H1 (cell line): ENCODE data around the gene GALNT5. TPM values are rescaled to one million over a fixed set of nuclear protein-coding genes. Genes with fewer than 3 reads are reported as not detected.
A peak's percentile ranks its signal among the peaks of the same experiment; 100 is the strongest.

Experiments
- CTCF ChIA-PET: fragments of 300-600 bp; sonication (Branson Sonifier 250); formaldehyde crosslinking; loops from one replicate; lab custom pipeline; 2021; ENCODE audit not compliant: partially characterized antibody; lab: Charles Lee
- POLR2A ChIA-PET: fragments of 300-600 bp; sonication (Branson Sonifier 250); formaldehyde crosslinking; loops from one replicate; lab custom pipeline; 2021; ENCODE audit warnings: inconsistent platforms; ENCODE audit not compliant: partially characterized antibody; lab: Charles Lee
- DNase-seq, 2 experiments: peaks; one replicate each; pipeline versions ENCODE4 v3.0.0 to v3.0.0-alpha.2; 2010 to 2022; ENCODE audit warnings: low spot score in 2 of 2, low read depth in 1 of 2, mixed read lengths in 1 of 2
- FAIRE-seq: peaks from 2 replicates; lab custom pipeline; 2011; peaks lifted over from hg19 to GRCh38; lab: Jason Lieb, UNC
- H2AFZ ChIP-seq: 2 replicates; pipeline ENCODE4 v1.8.1; 2012; ENCODE audit warnings: low read length, inconsistent platforms
- H2AK5ac ChIP-seq: 2 replicates; pipeline ENCODE4 v1.6.1; 2013; ENCODE audit warnings: low read depth, low read length
- H2BK120ac ChIP-seq: replicated peaks from 2 replicates; pipeline ENCODE3; 2013; ENCODE audit warnings: low read depth, low read length, inconsistent platforms
- H2BK12ac ChIP-seq: 2 replicates; pipeline ENCODE4 v1.6.1; 2013; ENCODE audit warnings: low read depth, low read length
- H2BK15ac ChIP-seq: 2 replicates; pipeline ENCODE4 v1.6.1; 2013; ENCODE audit warnings: low read length
- H2BK20ac ChIP-seq: 2 replicates; pipeline ENCODE4 v1.6.1; 2013; ENCODE audit warnings: low read length
- H2BK5ac ChIP-seq: 2 replicates; pipeline ENCODE4 v1.6.1; 2013; ENCODE audit warnings: low read depth, low read length
- H3K14ac ChIP-seq: 2 replicates; pipeline ENCODE4 v1.6.1; 2013; ENCODE audit warnings: inconsistent platforms; ENCODE audit not compliant: insufficient read length
- H3K18ac ChIP-seq: 2 replicates; pipeline ENCODE4 v1.6.1; 2013; ENCODE audit warnings: low read length; ENCODE audit errors: extremely low read depth
- H3K23ac ChIP-seq: 2 replicates; pipeline ENCODE4 v1.6.1; 2013; ENCODE audit warnings: inconsistent platforms; ENCODE audit not compliant: insufficient read length
- H3K23me2 ChIP-seq: 2 replicates; pipeline ENCODE4 v1.6.1; 2013; ENCODE audit warnings: low read depth, low read length
- H3K27ac ChIP-seq: 2 replicates; pipeline ENCODE4 v1.6.1; 2011; ENCODE audit warnings: low read depth, low read length, inconsistent platforms
- H3K27me3 ChIP-seq, 4 experiments: replicated peaks in 1 of 4; 1 replicate in 1 of 4; 2 replicates in 3 of 4; pipeline versions ENCODE4 v1.6.1 to v1.8.1; 2011 to 2013; ENCODE audit warnings: low read length in 3 of 4, mild to moderate bottlenecking in 3 of 4, inconsistent platforms in 2 of 4, mixed read lengths in 2 of 4, moderate library complexity in 1 of 4; ENCODE audit not compliant: control insufficient read depth in 3 of 4, insufficient read depth in 3 of 4; ENCODE audit errors: extremely low read depth in 1 of 4
- H3K36me3 ChIP-seq, 4 experiments: 2 replicates each; pipeline versions ENCODE4 v1.6.1 to v1.8.1; 2011 to 2013; ENCODE audit warnings: mild to moderate bottlenecking in 4 of 4, low read length in 3 of 4, moderate library complexity in 2 of 4, control low read depth in 1 of 4, inconsistent platforms in 1 of 4; ENCODE audit not compliant: insufficient read depth in 4 of 4, control insufficient read depth in 2 of 4
- H3K4ac ChIP-seq: replicated peaks from 2 replicates; pipeline ENCODE3; 2013; ENCODE audit warnings: low read length, low read depth, mixed read lengths, inconsistent platforms; ENCODE audit not compliant: insufficient read length
- H3K4me1 ChIP-seq, 4 experiments: replicated peaks in 1 of 4; 1 replicate in 1 of 4; 2 replicates in 3 of 4; pipeline versions ENCODE4 v1.6.1 to v1.8.1; 2011 to 2013; ENCODE audit warnings: low read length in 3 of 4, inconsistent platforms in 2 of 4, mixed read lengths in 1 of 4; ENCODE audit not compliant: insufficient read depth in 4 of 4, control insufficient read depth in 3 of 4
- H3K4me2 ChIP-seq, 2 experiments: 2 replicates each; pipeline versions ENCODE4 v1.6.1 to v1.8.1; 2011 to 2013; ENCODE audit warnings: low read depth in 2 of 2, low read length in 2 of 2, control low read depth in 1 of 2, inconsistent platforms in 1 of 2, mild to moderate bottlenecking in 1 of 2; ENCODE audit not compliant: insufficient read depth in 1 of 2
- H3K4me3 ChIP-seq, 4 experiments: fragments of 200-600, 300-600 bp in 1 of 4; sonication (generic), shearing (Covaris generic), sonication (Bioruptor Twin) in 1 of 4; 2 replicates each; pipeline versions ENCODE4 v1.5.1 to v1.8.1; 2011 to 2016; ENCODE audit warnings: low read length in 4 of 4, low read depth in 3 of 4, control low read depth in 2 of 4, inconsistent platforms in 2 of 4, mild to moderate bottlenecking in 2 of 4, mixed read lengths in 1 of 4, moderate library complexity in 1 of 4; ENCODE audit not compliant: insufficient read depth in 2 of 4; ENCODE audit errors: extremely low read depth in 1 of 4
- H3K56ac ChIP-seq: replicated peaks from 2 replicates; pipeline ENCODE3; 2013; ENCODE audit warnings: low read depth, mild to moderate bottlenecking, mixed read lengths, low read length, inconsistent platforms; ENCODE audit not compliant: insufficient read length
- H3K79me1 ChIP-seq: 2 replicates; pipeline ENCODE4 v1.6.1; 2013; ENCODE audit warnings: low read depth, low read length, control low read depth
- H3K79me2 ChIP-seq, 2 experiments: 2 replicates each; pipeline versions ENCODE4 v1.6.1 to v1.8.1; 2012 to 2013; ENCODE audit warnings: low read length in 2 of 2, mild to moderate bottlenecking in 2 of 2, inconsistent platforms in 1 of 2; ENCODE audit not compliant: insufficient read depth in 2 of 2, control insufficient read depth in 1 of 2
- H3K9ac ChIP-seq, 4 experiments: replicated peaks in 1 of 4; 1 replicate in 1 of 4; 2 replicates in 3 of 4; pipeline versions ENCODE4 v1.6.1 to v1.8.1; 2011 to 2013; ENCODE audit warnings: low read depth in 3 of 4, low read length in 3 of 4, control low read depth in 2 of 4, mild to moderate bottlenecking in 2 of 4, moderate library complexity in 2 of 4, inconsistent platforms in 1 of 4; ENCODE audit errors: extremely low read depth in 1 of 4
- H3K9me3 ChIP-seq, 2 experiments: 2 replicates each; pipeline versions ENCODE4 v1.6.1 to v1.8.1; 2012 to 2013; ENCODE audit warnings: mild to moderate bottlenecking in 2 of 2, moderate library complexity in 2 of 2, control low read depth in 1 of 2, inconsistent platforms in 1 of 2, low read depth in 1 of 2, low read length in 1 of 2, mixed read lengths in 1 of 2; ENCODE audit not compliant: insufficient read depth in 2 of 2
- H4K20me1 ChIP-seq, 2 experiments: replicated peaks in 1 of 2; 2 replicates each; pipeline versions ENCODE3 to v1.8.1; 2011 to 2013; ENCODE audit warnings: inconsistent platforms in 2 of 2, low read length in 2 of 2, mild to moderate bottlenecking in 1 of 2; ENCODE audit not compliant: insufficient read depth in 2 of 2, control insufficient read depth in 1 of 2
- H4K5ac ChIP-seq: 2 replicates; pipeline ENCODE4 v1.6.1; 2013; ENCODE audit warnings: low read length, low read depth, mixed read lengths, inconsistent platforms; ENCODE audit not compliant: insufficient read length
- H4K8ac ChIP-seq: 2 replicates; pipeline ENCODE4 v1.8.0; 2013; ENCODE audit warnings: mild to moderate bottlenecking, moderate library complexity, low read length, inconsistent platforms; ENCODE audit not compliant: insufficient read depth; ENCODE audit errors: extremely low read depth
- H4K91ac ChIP-seq: replicated peaks from 2 replicates; pipeline ENCODE3; 2013; ENCODE audit warnings: low read length, mixed read lengths, inconsistent platforms; ENCODE audit not compliant: insufficient read length
- CTBP2 ChIP-seq: IDR thresholded peaks from 2 replicates; pipeline ENCODE4 v1.7.0; 2011; ENCODE audit warnings: borderline replicate concordance, mild to moderate bottlenecking, moderate library complexity, mixed read lengths, low read length; ENCODE audit not compliant: insufficient read depth, insufficient read length
- FOSL1 ChIP-seq: IDR thresholded peaks from 2 replicates; pipeline ENCODE4 v1.6.1; 2011; ENCODE audit warnings: mild to moderate bottlenecking, low read depth, low read length, moderate library complexity; ENCODE audit not compliant: insufficient read depth
- GTF2F1 ChIP-seq: IDR thresholded peaks from 2 replicates; pipeline ENCODE4 v1.6.1; 2012; ENCODE audit warnings: low read depth, low read length, improper control_type of control experiment, borderline replicate concordance
- HDAC6 ChIP-seq: IDR thresholded peaks from one replicate; pipeline ENCODE4 v1.7.1; 2012; ENCODE audit warnings: low read depth, mild to moderate bottlenecking, inconsistent platforms, low read length, moderate library complexity
- NRF1 ChIP-seq: IDR thresholded peaks from 2 replicates; pipeline ENCODE4 v1.6.1; 2011; ENCODE audit warnings: mild to moderate bottlenecking, low read depth, low read length, improper control_type of control experiment
- RFX5 ChIP-seq: IDR thresholded peaks from 2 replicates; pipeline ENCODE4 v1.6.1; 2011; ENCODE audit warnings: low read depth, low read length, improper control_type of control experiment, borderline replicate concordance
- RNF2 ChIP-seq: fragments of 200-900, 300-1000 bp; sonication (generic); IDR thresholded peaks from 2 replicates; pipeline ENCODE4 v1.7.1; 2016; ENCODE audit warnings: borderline replicate concordance, low read depth, mild to moderate bottlenecking, antibody characterized with exemption, low read length; ENCODE audit not compliant: poor library complexity, severe bottlenecking; ENCODE audit errors: missing control alignments
- SRF ChIP-seq: IDR thresholded peaks from 2 replicates; pipeline ENCODE4 v1.6.1; 2011; ENCODE audit warnings: mild to moderate bottlenecking, low read depth, low read length, moderate library complexity
- TAF1 ChIP-seq: IDR thresholded peaks from 2 replicates; pipeline ENCODE4 v1.6.1; 2011; ENCODE audit warnings: mild to moderate bottlenecking, low read depth, low read length
- TCF12 ChIP-seq: IDR thresholded peaks from 2 replicates; pipeline ENCODE4 v1.6.1; 2011; ENCODE audit warnings: low read depth, mild to moderate bottlenecking, low read length
- TEAD4 ChIP-seq: IDR thresholded peaks from 2 replicates; pipeline ENCODE4 v1.6.1; 2012; ENCODE audit warnings: low read depth, low read length, inconsistent platforms, mixed read lengths
- WGBS, 2 experiments: shearing (Covaris generic) in 1 of 2; methylation state at CpG; one replicate each; pipeline versions ENCODE4 v1.1.6 to v1.1.7; 2013 to 2015; ENCODE audit warnings: low lambda C conversion rate in 2 of 2, mixed read lengths in 2 of 2, inconsistent platforms in 1 of 2, low coverage in 1 of 2, missing lambda C conversion rate in 1 of 2; ENCODE audit not compliant: insufficient replicate concordance in 2 of 2, insufficient coverage in 1 of 2, insufficient read length in 1 of 2; ENCODE audit errors: extremely low coverage in 1 of 2, missing lambda C conversion rate in 1 of 2; 5-methylcytosine and 5-hydroxymethylcytosine counted together
- polyA plus RNA-seq, 7 experiments: library from polyadenylated mRNA; depleted of rRNA in 3 of 7; stranded (reverse) in 5 of 7; unstranded in 2 of 7; fragments of >200 nt in 5 of 7; fragments of 200-250 nt in 2 of 7; gene quantifications; 1 replicate in 5 of 7; 2 replicates in 1 of 7; 4 replicates in 1 of 7; pipeline versions ENCODE4 v1.2.1 to v1.2.3, GENCODE V29; 2011 to 2013; ENCODE audit warnings: missing spikeins in 2 of 7, mixed read lengths in 2 of 7
- total RNA-seq: library from RNA; stranded (reverse); fragmentation: NEBNext Ultra II Directional; extraction: Animal tissue kit (Norgen Biotek cat#: 25700); gene quantifications from 2 replicates; pipeline ENCODE4 v1.2.1, GENCODE V29; 2021

GALNT5 gene
- total and polyA plus RNA-seq, 2 of the 8 experiments (the other 6 are each of a cell fraction or from before 2014, with no cell fraction given) = 0.02 to 0.06 TPM

GRCh38 chr2:157265825-157266224 is 8.3 kb downstream of the GALNT5 start:
- Histone ChIP-seq H3K36me3 (no peaks in the 10 kb centered on the region), H3K9ac (no peak overlapping the region), H4K5ac (no peak overlapping the region), H4K20me1 (no peaks in the 10 kb centered on the region), H3K9me3 (no peaks in the 10 kb centered on the region), H3K18ac (no peak overlapping the region), H3K4me2 (no peak overlapping the region), H2BK5ac (no peak overlapping the region; the same call in 1 of the 2 replicates), H3K27ac (no peak overlapping the region), H3K4me1 (peaks cover 0 to 3% (median 0%) of the 10 kb centered on the region in 4 experiments; a peak in 1 of 7 replicates), H3K79me2 (no peaks in the 10 kb centered on the region), H3K23ac (no peak overlapping the region), H3K79me1 (no peaks in the 10 kb centered on the region), H2BK15ac (no peak overlapping the region), H2BK12ac (no peak overlapping the region), H2AFZ (peak overlapping the region; percentile 51; the same call in 1 of the 2 replicates), H4K8ac (no peak overlapping the region), H3K56ac (no peak overlapping the region), H3K27me3 (no peaks in the 10 kb centered on the region), H2BK120ac (no peak overlapping the region), H2AK5ac (no peak overlapping the region), H3K4ac (no peak overlapping the region), H3K14ac (no peak overlapping the region), H4K91ac (no peak overlapping the region), H3K23me2 (no peaks in the 10 kb centered on the region), H3K4me3 (no peak overlapping the region), H2BK20ac (no peak overlapping the region)
- WGBS, 2 experiments = 98% methylated on average over 4 of the region's 4 CpGs; no CpG with 5 or more reads in 1 of the 2 experiments
- FAIRE-seq = no peak
- no peak for TF ChIP-seq RFX5
- TF ChIP-seq SRF = no peak
- no peak for TF ChIP-seq NRF1
- no peak for TF ChIP-seq HDAC6
- no peak for TF ChIP-seq FOSL1
- TF ChIP-seq CTBP2 = no peak
- TF ChIP-seq GTF2F1 = no peak
- TF ChIP-seq TAF1 = no peak
- TF ChIP-seq TEAD4 = no peak
- TF ChIP-seq RNF2 = no peak
- TF ChIP-seq TCF12 = no peak
- ChIA-PET CTCF (interaction anchor here (1.1 to 1.8 kb wide), 3 partner anchors 8 to 62 kb away, joined by 3 to 6 read pairs (median 3); partner anchors contain the start of gene GALNT5), POLR2A (no interaction called here)
- no peak for DNase-seq
